Medulla oblongata (tissue), 1 donor: ENCODE data around the gene ALKBH5.

Source experiments
- DNase-seq: peaks from one replicate; pipeline ENCODE4 v3.0.0-alpha.2; 2015; ENCODE audit errors: extremely low spot score

The ALKBH5 gene

GRCh38 chr17:18245038-18245776, 61.6 kb downstream of the ALKBH5 start:
- no peak for DNase-seq

- DNase-seq = no peak
Measured at GRCh38 chr17:18246109-18246725, 62.6 kb downstream of the ALKBH5 start.

DNA sequence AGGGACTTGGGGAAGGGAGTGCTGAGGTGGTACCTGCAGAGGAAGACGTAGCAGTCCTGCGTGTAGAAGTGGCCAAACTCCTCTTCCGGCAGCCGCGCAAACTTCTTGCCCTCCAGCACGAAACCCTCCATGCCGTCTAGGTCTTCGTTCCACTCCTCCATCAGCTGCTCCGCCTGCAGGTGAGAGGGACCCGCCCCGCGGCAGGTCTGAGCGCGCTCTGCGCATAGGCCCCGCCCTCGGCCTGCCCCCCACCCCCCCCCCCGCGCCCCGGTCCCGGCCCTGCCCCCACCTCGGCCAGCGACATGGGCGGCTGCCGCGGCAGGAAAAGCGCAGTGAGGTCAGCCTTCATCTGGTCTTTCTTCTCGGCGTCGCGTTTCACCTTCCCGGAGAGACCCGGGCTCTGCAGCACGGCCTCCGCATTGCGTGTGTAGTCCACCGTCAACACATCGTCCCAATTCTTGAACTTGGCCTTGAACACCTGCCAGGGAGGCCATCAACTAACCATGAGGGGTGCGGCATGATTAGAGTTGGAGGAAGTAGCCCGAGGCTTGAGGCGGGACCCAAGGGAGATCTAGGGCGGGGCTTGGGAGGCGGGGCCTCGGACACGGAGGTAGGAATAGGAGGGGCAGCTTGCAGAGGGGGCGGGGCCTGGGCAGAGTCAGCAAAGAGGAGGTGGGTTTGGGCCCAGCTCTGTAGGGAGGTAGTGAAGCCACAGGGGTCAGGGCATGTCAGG, 63.4 kb downstream of the ALKBH5 start:
- DNase-seq = no peak

DNA sequence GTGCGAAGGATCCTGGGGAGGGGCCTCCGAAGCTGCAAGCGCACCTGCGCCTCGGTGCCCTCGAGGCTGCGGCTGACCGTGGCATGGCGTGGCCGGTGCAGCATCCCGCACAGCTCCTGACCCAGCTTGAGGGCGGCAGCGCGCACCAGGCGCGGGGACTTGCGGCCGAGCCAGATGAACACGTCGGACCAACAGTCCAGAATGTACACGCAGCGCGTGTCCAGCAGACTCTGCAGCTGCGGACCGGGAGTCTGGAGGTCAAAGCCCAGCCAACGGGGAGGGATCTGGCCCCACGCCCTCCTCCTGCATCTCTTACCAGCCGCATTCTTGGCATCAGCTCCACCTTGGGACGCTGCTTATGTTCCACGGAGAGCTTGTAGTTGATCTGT, 64.0 kb downstream of the ALKBH5 start:
- peak; percentile 39 for DNase-seq

DNA sequence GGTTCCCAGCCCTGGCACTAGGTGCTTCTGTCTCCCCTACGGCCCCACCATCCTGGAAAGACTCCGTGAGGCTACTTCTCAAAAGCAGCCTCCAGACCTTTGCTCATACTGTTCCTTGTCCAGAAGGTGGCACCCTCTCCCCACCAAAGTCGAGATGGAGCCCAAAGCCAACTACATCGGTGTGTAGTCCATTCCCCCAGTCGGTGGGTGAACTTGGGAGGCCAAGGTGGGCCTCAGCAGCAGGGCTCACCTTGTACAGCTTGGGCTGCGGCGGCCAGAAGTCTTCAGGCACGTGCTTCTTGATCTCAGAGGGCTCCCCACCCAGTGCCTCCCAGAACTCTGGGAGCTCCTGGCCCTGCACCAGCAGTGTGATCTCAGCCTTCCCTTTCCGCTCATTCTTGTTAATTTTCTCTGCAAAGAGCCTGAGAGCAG, 64.7 kb downstream of the ALKBH5 start:
- DNase-seq = peak; percentile 88

DNA sequence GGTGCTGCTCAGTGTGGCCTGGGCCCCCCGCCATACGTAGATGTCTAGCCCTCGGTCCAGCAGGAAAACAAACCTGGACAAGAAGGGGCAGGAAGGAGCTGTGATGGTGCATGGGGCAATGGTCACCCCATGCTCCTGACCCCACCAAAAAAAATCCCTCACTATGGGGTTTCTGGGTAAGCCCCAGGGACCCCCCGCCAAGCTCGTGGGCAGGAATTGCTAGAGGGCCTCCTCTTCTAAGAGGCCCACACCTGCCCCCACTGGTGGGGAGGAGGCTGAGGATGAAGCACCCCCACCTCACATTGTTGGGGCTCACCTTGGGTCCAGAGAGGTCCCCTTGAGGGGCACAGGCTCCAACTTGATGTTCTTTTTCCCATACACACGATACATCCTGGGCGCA, 65.2 kb downstream of the ALKBH5 start:
- no peak for DNase-seq

DNA sequence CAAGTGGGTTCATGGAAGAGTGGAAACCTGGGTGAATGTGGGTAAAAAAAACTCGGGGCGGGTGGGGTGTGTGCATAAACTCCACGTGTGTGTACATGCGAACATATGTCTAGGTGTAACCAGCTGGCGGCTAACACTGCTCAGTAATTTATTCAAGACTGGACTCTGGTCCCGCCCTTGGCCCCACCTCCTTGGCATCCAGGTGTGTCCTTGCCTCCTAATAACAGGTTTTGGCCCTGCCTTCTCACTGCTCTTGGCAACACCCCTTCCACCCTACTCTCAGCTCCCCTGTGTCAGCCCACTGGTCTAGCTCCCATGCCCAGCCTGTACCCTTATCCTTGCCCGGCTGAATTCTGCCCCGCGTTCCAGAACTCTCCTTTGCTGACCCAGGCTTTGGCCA, 66.6 kb downstream of the ALKBH5 start:
- DNase-seq = no peak

DNA sequence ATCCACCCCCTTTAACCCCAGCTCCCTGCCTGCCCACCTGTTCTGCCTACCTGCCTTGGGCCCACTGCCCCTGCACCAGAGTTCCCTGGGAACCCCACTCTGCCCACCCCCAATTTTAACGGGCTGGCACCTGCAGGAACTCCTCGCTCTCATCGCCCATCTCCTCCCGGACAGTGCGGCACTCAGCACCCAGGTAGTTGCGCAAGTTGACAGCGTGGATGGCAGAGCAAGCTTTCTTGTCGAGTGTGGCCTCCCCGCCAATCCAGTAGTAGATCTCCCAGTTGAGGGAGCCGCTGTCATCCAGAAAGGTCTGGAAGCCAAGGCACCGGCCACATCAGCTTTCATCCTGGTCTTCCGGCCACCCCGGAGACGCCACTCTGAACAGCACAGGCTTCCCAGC, 67.1 kb downstream of the ALKBH5 start:
- DNase-seq = no peak

GRCh38 chr17:18251204-18251603, 67.6 kb downstream of the ALKBH5 start:
- no peak for DNase-seq

DNA sequence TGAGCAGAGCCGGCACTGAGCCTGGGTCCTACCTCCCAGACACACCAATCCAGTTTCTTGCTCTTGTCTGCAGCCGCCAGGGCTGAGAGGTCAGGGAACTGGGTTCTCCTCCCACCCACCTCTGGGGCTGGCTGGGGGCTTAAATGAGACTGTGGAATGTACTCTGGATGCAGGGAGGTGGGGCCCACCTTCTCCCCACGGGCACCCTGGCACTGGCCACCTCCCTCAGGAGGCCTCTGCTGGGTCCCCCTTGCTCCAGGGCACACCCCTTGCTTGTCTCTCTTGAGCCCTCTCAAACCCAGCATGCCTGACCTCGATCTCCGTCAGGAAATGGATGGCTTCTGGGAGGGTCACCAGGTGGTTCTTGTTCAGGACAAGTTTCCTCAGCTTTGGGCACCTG, 68.5 kb downstream of the ALKBH5 start:
- DNase-seq = no peak

- no peak for DNase-seq
Measured at GRCh38 chr17:18253187-18253884, 69.7 kb downstream of the ALKBH5 start.

GRCh38 chr17:18253947-18254821, 70.6 kb downstream of the ALKBH5 start:
- no peak for DNase-seq

GRCh38 chr17:18254888-18255649, 71.4 kb downstream of the ALKBH5 start:
- no peak for DNase-seq

DNA sequence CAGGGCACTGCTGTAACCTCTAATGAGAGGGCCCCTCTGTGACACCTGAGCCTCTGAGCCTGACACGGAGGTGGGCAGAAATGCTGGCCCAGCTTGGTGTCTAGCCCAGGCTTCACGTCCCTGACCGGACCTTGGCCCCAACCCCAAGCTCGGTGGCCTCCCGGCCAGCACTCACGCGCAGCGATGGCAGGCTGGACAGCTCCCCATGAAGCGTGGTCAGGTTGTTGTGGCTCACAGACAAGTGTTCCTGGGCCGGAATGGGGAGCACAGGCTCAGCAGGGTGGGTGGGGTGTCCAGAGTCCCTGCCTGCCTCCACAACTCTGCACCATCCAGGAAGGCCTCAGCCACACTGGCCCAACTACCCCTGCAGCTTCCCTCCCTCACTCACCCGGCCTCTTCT, 72.7 kb downstream of the ALKBH5 start:
- no peak for DNase-seq

GRCh38 chr17:18256776-18257175, 73.1 kb downstream of the ALKBH5 start:
- no peak for DNase-seq

- no peak for DNase-seq
Measured at GRCh38 chr17:18257268-18257981, 73.8 kb downstream of the ALKBH5 start.

DNA sequence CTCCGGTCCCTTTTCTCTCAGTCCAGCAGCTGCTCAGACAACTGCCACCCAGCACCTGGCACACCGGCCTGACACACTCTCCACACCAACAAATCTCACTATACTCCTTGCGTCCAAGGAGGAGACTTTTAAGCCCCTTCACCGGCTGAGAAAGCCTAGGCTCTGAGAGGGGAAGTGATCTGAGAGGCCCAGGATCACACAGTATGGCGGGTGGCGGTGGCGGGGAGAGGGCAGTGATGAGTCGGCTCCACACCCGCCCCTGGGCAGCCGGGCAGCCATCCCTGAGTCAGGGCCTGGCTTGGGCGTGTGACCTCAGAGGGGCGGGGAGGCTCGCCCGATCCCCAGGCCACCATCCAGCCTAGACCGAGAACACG, 74.3 kb downstream of the ALKBH5 start:
- DNase-seq = peak; percentile 78

GRCh38 chr17:18258356-18259038, 74.9 kb downstream of the ALKBH5 start, which contains the start of gene FLII:
Gene FLII (minus strand): TSS chr17:18258738. CDS start chr17:18258690, 48 bp downstream.
- peak; percentile 75 for DNase-seq
